HG03045 (cell line): Measurements from ENCODE around the gene FBLN1.
"Not testable (repeated sequence)": the region's sequence is repeated elsewhere in the genome, so short reads cannot be mapped to it uniquely, and the experiment has no call there.

Experiments used
- ATAC-seq: cut with Tn5 transposase; IDR thresholded peaks from one replicate; pipeline ENCODE4 v1.9.1; 2021; ENCODE audit warnings: mild to moderate bottlenecking, moderate library complexity; ENCODE audit not compliant: unreplicated experiment

Gene FBLN1

GRCh38 chr22:45599836-45600577 lies 97.3 kb downstream of the FBLN1 start:
- ATAC-seq, result no peak

DNA sequence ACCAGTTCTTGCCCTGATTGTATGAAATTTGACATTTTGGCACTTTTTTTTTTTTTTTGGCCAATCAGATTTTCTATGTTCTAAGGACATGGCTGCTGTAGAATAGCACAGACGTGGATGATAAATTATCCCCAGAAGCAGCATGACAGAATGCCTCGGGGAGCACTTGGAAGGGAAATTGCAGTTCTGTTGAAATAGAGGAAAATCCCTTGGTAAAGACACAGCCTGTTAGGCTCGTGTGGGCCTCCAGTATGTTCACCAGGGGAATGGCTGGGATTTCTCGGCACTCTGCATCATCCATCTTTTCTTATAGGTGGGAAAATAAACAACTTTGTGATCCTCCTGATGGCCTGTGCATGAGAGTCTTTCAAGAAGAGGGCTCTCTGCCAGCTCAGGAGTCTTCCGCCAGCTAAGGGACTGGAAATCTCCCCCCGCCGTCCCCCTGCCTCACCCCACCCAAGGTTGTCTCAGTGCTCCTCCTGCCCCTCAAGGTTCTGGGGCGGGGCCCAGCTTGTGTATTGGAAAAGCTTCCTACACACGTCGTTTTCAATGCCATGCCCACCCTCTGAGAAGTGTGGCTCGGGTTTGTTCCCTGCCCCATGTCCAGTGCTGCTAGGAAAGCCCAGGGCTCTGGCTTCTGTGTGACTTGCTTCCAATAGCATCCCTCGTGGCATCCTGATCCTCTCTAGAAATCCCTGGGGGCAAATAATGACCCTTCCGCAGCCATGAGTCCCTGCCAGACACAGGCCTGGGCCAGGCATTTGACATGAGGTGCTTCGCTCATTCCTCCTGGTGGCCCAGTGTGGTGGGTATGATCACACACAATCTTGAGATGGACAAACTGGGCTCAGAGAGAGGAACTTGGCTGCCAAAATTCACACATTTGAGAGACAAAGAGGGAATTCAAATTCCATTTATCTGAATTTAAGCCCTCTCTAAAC lies 98.4 kb downstream of the FBLN1 start:
- no peak for ATAC-seq

DNA sequence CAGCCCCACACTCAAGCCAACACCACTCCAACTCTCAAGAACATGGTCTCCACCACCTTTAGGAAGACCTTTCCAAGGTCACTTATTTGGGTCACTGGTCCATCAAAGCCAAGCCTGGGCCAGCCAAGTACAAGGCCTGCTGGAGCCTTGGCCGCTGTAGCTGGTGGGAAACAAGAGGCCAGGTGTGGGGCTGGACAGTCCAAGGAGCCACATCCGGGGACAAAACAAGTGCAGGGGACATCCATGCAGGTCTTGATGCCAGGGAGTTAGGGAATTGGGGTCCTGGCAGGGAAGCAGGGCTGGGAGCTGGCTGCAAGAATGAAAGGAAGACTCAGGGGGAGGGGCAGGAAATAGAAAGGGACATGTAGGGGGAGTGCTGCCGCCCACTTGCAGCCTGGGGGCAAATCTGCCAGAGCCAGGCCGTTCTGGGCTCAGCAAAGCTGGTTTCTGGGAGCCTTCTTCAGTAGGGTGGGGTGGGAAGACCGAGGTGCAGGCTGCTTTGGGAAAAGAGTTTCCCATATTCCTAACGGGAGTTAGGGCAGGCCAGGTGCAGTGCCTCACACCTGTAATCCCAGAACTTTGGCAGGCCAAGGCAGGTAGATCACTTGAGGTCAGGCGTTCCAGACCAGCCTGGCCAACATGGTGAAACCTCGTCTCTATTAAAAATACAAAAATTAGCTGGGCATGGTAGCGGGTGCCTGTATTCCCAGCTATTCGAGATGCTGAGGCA lies 99.5 kb downstream of the FBLN1 start:
- ATAC-seq, result no peak

- ATAC-seq, result no peak
Observed at GRCh38 chr22:45602824-45603595, 100.3 kb downstream of the FBLN1 start.

- ATAC-seq, result no peak
Observed at GRCh38 chr22:45603619-45604018, 100.9 kb downstream of the FBLN1 start.

GRCh38 chr22:45608045-45608444 lies 105.4 kb downstream of the FBLN1 start:
- not testable (repeated sequence) for ATAC-seq

GRCh38 chr22:45608763-45609180 lies 106.1 kb downstream of the FBLN1 start:
- no peak for ATAC-seq

GRCh38 chr22:45612451-45612901 lies 109.8 kb downstream of the FBLN1 start:
- ATAC-seq, result no peak

GRCh38 chr22:45612940-45613339 lies 110.3 kb downstream of the FBLN1 start:
- no peak for ATAC-seq

DNA sequence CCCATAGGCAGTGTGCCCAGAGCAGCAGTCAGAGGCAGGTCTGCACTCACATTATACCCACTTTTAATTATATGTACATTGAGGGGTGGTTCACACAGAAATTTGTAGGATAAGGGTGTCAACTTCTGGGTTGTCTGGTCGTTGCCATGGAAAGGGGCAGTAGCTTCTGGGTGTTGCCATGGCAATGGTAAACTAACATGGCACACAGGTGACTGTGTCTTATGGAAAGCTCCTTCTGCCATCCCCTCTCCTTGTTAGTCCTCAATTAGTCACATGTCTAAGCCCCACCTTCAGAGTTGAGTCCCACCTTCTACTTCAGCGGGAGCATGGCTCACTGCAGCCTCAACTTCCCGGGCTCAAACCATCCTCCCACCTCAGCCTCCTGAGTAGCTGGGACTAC lies 112.7 kb downstream of the FBLN1 start:
- ATAC-seq, result no peak

GRCh38 chr22:45616432-45616831 lies 113.7 kb downstream of the FBLN1 start:
- ATAC-seq, result no peak

GRCh38 chr22:45617948-45618347 lies 115.3 kb downstream of the FBLN1 start:
- ATAC-seq, result no peak

DNA sequence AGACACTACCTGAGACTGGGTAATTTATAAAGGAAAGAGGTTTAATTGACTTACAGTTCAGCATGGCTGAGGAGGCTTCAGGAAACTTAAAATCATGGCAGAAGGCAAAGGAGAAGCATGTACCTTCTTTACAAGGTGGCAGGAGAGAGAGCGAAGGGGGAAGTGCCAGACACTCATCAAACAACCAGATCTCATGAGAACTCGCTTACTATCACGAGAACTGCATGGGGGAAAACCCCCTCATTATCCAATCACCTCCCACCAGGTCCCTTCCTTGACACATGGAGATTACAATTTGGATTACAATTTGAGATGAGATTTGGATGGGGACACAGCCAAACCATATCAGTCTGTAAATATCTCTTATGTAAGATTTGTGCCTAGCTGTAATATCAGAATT lies 118.0 kb downstream of the FBLN1 start:
- no peak for ATAC-seq

DNA sequence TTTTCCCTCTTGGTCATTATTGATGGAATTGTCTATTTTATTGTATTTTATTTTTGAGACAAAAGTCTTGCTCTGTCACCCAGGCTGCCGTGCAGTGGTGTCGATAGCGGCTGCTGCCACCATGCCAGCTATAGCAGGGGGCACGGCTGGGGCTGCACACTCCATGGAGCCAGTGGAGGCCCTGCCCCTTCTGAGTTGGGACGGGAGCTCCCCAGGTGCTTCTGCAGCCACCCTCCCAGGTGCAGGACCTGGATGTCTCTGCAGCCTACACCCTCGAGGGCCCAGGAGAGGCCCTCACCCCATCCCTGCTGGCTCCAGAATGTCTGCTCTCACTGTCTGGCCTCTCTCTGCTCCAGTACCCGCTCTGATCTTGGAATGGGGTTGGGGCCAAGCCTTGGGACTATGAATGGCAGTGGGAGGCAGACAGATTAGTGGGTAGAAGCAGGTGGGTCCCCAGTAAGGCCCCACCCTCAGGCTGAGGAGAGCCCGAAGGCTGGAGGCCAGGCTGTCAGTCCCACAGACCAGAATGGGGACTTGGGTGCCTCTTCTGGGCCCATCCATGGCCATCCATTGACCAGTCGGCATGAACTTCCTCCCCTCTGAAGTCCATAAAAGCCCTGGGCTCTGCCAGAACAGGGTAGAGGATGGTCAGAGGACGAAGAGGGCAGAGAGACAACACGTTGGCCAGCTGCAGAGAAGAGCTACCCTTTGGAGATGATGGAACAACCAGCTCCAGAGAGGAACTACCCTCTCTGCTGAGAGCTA lies 119.3 kb downstream of the FBLN1 start:
- ATAC-seq, result no peak

- ATAC-seq, result not testable (repeated sequence)
Observed at GRCh38 chr22:45623464-45624145, 120.9 kb downstream of the FBLN1 start.

GRCh38 chr22:45626198-45626651 lies 123.5 kb downstream of the FBLN1 start:
- ATAC-seq, result no peak

GRCh38 chr22:45627489-45628233 lies 125.0 kb downstream of the FBLN1 start:
- no peak for ATAC-seq

GRCh38 chr22:45628515-45628914 lies 125.8 kb downstream of the FBLN1 start:
- no peak for ATAC-seq
